Activated T-cell treated with anti-CD3 and anti-CD28 coated beads, Interleukin-2, amount 50 U/mL, for 4 hours (primary cell): ENCODE results near the gene PPP2R2D. TPM values are rescaled to one million over a fixed set of nuclear protein-coding genes. Genes with fewer than 3 reads are reported as not detected.
"Not testable (repeated sequence)": the region's sequence is repeated elsewhere in the genome, so short reads cannot be mapped to it uniquely, and the experiment has no call there.

ENCODE experiments used
- ATAC-seq, 2 donors: fragments of 200-7000 bp; cut with Tn5 transposase; one replicate each; pipeline ENCODE4 v1.10.0; 2021
- DNase-seq: peaks from one replicate; pipeline ENCODE4 v3.0.0-alpha.2; 2020
- H3K27me3 Mint-ChIP-seq: one replicate; pipeline ENCODE4 v1.8.0; 2021; ENCODE audit warnings: low read depth, mixed read lengths
- H3K36me3 Mint-ChIP-seq: one replicate; pipeline ENCODE4 v1.8.0; 2022; ENCODE audit warnings: mixed read lengths; ENCODE audit not compliant: insufficient read depth
- H3K4me1 Mint-ChIP-seq: one replicate; pipeline ENCODE4 v1.8.0; 2021; ENCODE audit warnings: low read depth, mixed read lengths
- H3K4me3 Mint-ChIP-seq: one replicate; pipeline ENCODE4 v1.8.0; 2021; ENCODE audit warnings: mild to moderate bottlenecking, moderate library complexity, mixed read lengths
- H3K9me3 Mint-ChIP-seq: one replicate; pipeline ENCODE4 v1.8.0; 2021; ENCODE audit warnings: mixed read lengths
- total RNA-seq, 3 donors: library from RNA; stranded (reverse); gene quantifications; one replicate each; pipeline ENCODE4 v1.2.1, GENCODE V29; 2021

The PPP2R2D gene
- total RNA-seq, 3 donors from 2014 or later, result 22.6 to 25.7 (median 24.1) TPM

GRCh38 chr10:131944976-131945695, 44.3 kb downstream of the PPP2R2D start:
- H3K4me3 Mint-ChIP-seq, result no peak overlapping the region
- H3K4me1 Mint-ChIP-seq, result no peaks in the 10 kb centered on the region
- H3K27me3 Mint-ChIP-seq, result no peaks in the 10 kb centered on the region
- DNase-seq (no peak), ATAC-seq (no peak)
- no peaks in the 10 kb centered on the region for H3K9me3 Mint-ChIP-seq
- peaks cover 62% of the 10 kb centered on the region for H3K36me3 Mint-ChIP-seq

GRCh38 chr10:131946321-131946751, 45.5 kb downstream of the PPP2R2D start:
- no peak overlapping the region for H3K4me3 Mint-ChIP-seq
- DNase-seq (no peak), ATAC-seq (no peak)
- no peaks in the 10 kb centered on the region for H3K4me1 Mint-ChIP-seq
- peaks cover 60% of the 10 kb centered on the region for H3K36me3 Mint-ChIP-seq
- H3K27me3 Mint-ChIP-seq, result no peaks in the 10 kb centered on the region
- H3K9me3 Mint-ChIP-seq, result no peaks in the 10 kb centered on the region

- no peaks in the 10 kb centered on the region for H3K27me3 Mint-ChIP-seq
- no peaks in the 10 kb centered on the region for H3K9me3 Mint-ChIP-seq
- H3K36me3 Mint-ChIP-seq, result peaks cover 59% of the 10 kb centered on the region
- H3K4me1 Mint-ChIP-seq, result no peaks in the 10 kb centered on the region
- no peak overlapping the region for H3K4me3 Mint-ChIP-seq
- no peak for ATAC-seq
- DNase-seq, result no peak
Observed at GRCh38 chr10:131946880-131947279, 46.1 kb downstream of the PPP2R2D start.

- Mint-ChIP-seq H3K4me3 (no peak overlapping the region), H3K9me3 (no peaks in the 10 kb centered on the region), H3K36me3 (peaks cover 55% of the 10 kb centered on the region), H3K27me3 (no peaks in the 10 kb centered on the region), H3K4me1 (no peaks in the 10 kb centered on the region)
- no peak for ATAC-seq
- no peak for DNase-seq
Observed at GRCh38 chr10:131947631-131948347, 47.0 kb downstream of the PPP2R2D start.

- H3K36me3 Mint-ChIP-seq, result peaks cover 53% of the 10 kb centered on the region
- H3K9me3 Mint-ChIP-seq, result no peaks in the 10 kb centered on the region
- H3K27me3 Mint-ChIP-seq, result no peaks in the 10 kb centered on the region
- H3K4me1 Mint-ChIP-seq, result no peaks in the 10 kb centered on the region
- no peak for DNase-seq
- no peak for ATAC-seq
- no peak overlapping the region for H3K4me3 Mint-ChIP-seq
Observed at GRCh38 chr10:131948501-131948900, 47.7 kb downstream of the PPP2R2D start.

GRCh38 chr10:131949041-131949862, 48.4 kb downstream of the PPP2R2D start:
- Mint-ChIP-seq H3K4me1 (no peaks in the 10 kb centered on the region), H3K36me3 (peaks cover 49% of the 10 kb centered on the region), H3K9me3 (no peaks in the 10 kb centered on the region), H3K4me3 (no peak overlapping the region), H3K27me3 (no peaks in the 10 kb centered on the region)
- ATAC-seq, result no peak
- DNase-seq, result no peak

- not testable (repeated sequence) for DNase-seq, H3K9me3 Mint-ChIP-seq, H3K4me3 Mint-ChIP-seq, ATAC-seq, H3K27me3 Mint-ChIP-seq, H3K4me1 Mint-ChIP-seq
- peaks cover 51% of the 10 kb centered on the region for H3K36me3 Mint-ChIP-seq
Observed at GRCh38 chr10:131949908-131950307, 49.1 kb downstream of the PPP2R2D start.

- H3K9me3 Mint-ChIP-seq, result no peaks in the 10 kb centered on the region
- ATAC-seq (no peak), DNase-seq (no peak)
- peaks cover 3% of the 10 kb centered on the region for H3K4me1 Mint-ChIP-seq
- no peak overlapping the region for H3K4me3 Mint-ChIP-seq
- H3K36me3 Mint-ChIP-seq, result peaks cover 48% of the 10 kb centered on the region
- no peaks in the 10 kb centered on the region for H3K27me3 Mint-ChIP-seq
Observed at GRCh38 chr10:131954356-131954965, 53.7 kb downstream of the PPP2R2D start.

GRCh38 chr10:131955591-131956340, 55.0 kb downstream of the PPP2R2D start:
- Mint-ChIP-seq H3K4me3 (no peak overlapping the region), H3K27me3 (no peaks in the 10 kb centered on the region), H3K4me1 (peaks cover 3% of the 10 kb centered on the region), H3K36me3 (peaks cover 43% of the 10 kb centered on the region), H3K9me3 (no peaks in the 10 kb centered on the region)
- ATAC-seq (no peak), DNase-seq (no peak)

GRCh38 chr10:131959841-131960240, 59.0 kb downstream of the PPP2R2D start:
- ATAC-seq (no peak), DNase-seq (no peak)
- no peaks in the 10 kb centered on the region for H3K27me3 Mint-ChIP-seq
- no peaks in the 10 kb centered on the region for H3K9me3 Mint-ChIP-seq
- peaks cover 29% of the 10 kb centered on the region for H3K36me3 Mint-ChIP-seq
- H3K4me3 Mint-ChIP-seq, result no peak overlapping the region
- H3K4me1 Mint-ChIP-seq, result peaks cover 15% of the 10 kb centered on the region

- no peak for ATAC-seq
- Mint-ChIP-seq H3K4me1 (peaks cover 22% of the 10 kb centered on the region), H3K9me3 (no peaks in the 10 kb centered on the region), H3K36me3 (peaks cover 22% of the 10 kb centered on the region), H3K4me3 (no peak overlapping the region), H3K27me3 (no peaks in the 10 kb centered on the region)
- no peak for DNase-seq
Observed at GRCh38 chr10:131960631-131961046, 59.8 kb downstream of the PPP2R2D start.

GRCh38 chr10:131961047-131961776, 60.4 kb downstream of the PPP2R2D start:
- H3K27me3 Mint-ChIP-seq, result no peaks in the 10 kb centered on the region
- no peak for ATAC-seq
- H3K36me3 Mint-ChIP-seq, result peaks cover 20% of the 10 kb centered on the region
- H3K9me3 Mint-ChIP-seq, result no peaks in the 10 kb centered on the region
- no peak overlapping the region for H3K4me3 Mint-ChIP-seq
- peaks cover 26% of the 10 kb centered on the region for H3K4me1 Mint-ChIP-seq
- no peak for DNase-seq
